Measurements from ENCODE around the gene ITGA6.
"Not testable (repeated sequence)": the region's sequence is repeated elsewhere in the genome, so short reads cannot be mapped to it uniquely, and the experiment has no call there.

Gene ITGA6

DNA sequence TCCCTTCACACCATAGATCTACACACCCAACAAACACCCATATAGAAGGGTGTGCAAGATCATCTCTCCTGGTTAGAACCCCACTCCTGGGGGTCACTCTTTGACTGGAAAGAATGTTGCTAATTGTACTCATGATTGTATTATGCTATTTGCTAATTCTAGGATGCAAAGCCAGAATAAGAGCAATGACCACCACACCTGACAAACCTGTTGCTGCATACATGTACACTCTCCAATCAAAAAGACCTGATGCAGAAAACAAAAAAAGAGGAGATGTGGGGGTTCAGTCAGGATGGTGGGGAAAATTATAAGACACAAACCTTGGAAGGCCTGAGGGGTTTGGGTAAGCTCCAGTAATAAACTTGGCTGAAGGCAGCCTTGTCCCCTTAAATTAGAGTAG, 91.6 kb downstream of the ITGA6 start:
- no peak for FAIRE-seq

DNA sequence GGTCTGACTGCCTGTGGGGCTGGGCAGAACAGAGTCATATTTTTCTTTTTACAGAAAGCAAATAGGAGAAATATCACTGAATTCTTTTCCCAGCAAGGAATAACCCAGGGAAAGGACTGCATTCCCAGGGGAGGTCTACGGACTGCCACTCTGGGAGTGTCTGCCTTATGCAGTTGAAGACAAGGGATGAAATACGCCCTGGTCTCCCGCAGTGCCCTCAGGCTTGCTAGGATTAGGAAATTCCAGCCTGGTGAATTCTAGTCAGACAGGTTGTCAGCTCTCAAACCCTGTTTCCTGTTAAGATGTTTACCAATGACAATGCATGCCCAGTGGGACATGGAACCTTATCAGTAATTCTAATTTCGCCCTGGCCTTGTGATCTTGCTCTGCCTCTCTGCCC, 98.2 kb downstream of the ITGA6 start:
- no peak for FAIRE-seq

DNA sequence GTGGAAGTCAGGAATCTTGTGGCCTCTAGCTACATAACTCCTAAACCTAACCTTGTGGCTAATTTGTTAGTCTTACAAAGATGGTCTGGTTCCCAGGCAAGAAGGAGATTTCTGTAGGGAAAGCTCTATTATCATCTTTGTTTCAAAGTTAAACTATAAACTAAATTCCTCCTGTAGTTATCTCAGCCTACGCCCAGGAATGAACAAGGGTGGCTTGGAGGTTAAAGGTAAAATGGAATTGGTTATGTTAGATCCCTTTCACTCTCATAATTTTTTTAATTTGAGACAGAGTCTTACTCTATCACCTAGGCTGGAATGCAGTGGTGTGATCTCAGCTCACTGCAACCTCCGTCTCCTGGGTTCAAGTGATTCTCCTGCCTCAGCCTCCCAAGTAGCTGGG, 103.9 kb downstream of the ITGA6 start:
- no peak for FAIRE-seq

DNA sequence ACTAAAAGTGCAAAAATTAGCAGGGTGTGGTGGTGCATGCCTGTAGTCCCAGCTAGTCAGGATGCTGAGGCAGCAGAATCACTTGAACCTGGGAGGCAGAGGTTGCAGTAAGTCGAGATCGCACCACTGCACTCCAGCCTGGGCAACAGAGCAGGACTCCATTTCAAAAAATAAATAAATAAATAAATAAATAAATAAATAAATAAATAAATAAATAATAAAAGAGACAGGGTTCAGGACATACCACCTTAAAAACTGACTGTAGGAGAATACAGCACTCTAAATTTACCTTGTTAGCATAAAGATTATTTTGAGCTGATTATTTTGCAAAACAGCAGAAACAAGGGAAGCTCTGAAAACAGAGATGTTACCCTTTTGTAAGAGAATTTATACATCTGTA, 105.1 kb downstream of the ITGA6 start:
- FAIRE-seq, result not testable (repeated sequence)

DNA sequence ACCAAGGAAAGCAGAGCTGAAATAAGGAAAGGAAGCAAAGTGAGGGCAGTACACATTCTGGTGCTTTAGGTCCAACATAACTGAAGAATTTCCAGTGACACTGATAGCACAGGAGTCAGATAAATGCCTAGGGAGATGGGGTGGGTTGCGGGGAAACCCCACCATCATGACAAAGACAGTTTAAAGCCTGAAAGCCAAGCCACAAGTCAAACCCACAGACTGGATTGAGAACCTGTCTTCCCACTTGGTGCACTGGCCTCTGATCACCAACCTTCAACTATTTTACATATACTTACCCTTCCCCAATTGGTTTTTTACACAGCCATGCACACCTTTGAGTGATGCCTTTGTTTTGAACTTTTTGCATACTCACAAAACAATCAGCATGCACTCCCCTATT, 106.3 kb downstream of the ITGA6 start:
- no peak for FAIRE-seq

DNA sequence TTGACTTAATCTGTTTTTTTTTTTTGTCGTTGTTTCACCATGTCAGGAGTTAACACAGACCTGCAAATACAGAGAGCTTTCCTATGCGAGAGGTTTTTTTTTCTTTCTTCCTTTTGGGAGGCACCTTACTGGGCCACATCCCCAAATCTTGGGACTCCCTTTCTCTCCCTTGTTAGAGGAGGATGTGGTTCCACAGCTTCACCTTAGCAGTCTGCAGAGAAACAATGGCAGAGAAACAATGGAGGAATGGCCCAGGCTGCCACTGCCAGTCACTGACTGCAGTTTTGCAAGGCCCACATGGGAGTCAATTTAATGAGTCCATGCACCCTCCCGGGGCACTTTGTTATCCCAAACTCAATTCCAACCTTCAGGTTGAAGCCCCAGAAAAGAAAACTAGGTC, 107.7 kb downstream of the ITGA6 start:
- no peak for FAIRE-seq

DNA sequence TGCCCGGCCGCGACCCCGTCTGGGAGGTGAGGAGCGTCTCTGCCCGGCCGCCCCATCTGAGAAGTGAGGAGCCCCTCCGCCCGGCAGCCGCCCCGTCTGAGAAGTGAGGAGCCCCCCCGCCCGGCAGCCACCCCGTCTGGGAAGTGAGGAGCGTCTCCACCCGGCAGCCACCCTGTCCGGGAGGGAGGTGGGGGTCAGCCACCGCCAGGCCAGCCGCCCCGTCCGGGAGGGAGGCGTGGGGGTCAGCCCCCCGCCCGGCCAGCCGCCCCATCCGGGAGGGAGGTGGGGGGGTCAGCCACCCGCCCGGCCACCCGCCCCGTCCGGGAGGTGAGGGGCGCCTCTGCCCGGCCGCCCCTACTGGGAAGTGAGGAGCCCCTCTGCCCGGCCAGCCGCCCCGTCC, 110.5 kb downstream of the ITGA6 start:
- FAIRE-seq, result not testable (repeated sequence)

DNA sequence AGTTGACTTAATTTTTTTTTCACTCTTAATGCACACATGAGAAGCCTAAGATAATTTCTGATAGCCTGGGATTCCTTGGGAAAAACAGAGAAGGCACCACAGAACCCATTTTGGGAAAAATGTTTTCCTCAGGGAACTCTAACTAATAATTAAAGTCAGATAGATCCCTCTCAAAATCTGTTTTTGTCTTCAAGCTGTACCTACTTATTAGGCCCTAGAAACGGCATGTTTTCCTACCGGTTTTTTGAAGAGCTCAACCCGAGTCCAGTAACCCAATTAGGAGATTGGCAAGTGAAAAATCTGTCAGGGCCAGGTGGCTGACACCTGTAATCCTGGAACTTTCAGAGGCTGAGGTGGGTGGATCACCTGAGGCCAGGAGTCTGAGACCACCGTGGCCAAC, 112.4 kb downstream of the ITGA6 start:
- FAIRE-seq, result no peak

DNA sequence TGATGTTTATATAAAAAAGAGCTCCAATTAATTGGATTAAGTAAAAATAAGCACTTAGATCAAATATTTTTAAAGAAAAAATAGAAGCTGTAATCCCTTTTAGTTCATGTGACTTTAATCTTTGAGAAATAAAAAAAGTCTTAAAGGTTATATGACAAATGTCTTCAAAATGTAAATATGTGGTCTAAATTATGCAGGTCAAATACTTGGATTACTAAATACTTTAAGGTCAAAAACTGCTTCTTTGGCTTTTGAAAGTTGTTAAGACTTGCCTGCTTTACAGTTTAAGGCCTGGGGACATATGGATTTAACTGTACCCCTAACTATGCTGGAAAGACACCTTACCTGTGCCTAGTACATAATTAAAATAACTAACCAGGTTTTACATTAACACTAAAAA, 113.0 kb downstream of the ITGA6 start:
- no peak for FAIRE-seq

DNA sequence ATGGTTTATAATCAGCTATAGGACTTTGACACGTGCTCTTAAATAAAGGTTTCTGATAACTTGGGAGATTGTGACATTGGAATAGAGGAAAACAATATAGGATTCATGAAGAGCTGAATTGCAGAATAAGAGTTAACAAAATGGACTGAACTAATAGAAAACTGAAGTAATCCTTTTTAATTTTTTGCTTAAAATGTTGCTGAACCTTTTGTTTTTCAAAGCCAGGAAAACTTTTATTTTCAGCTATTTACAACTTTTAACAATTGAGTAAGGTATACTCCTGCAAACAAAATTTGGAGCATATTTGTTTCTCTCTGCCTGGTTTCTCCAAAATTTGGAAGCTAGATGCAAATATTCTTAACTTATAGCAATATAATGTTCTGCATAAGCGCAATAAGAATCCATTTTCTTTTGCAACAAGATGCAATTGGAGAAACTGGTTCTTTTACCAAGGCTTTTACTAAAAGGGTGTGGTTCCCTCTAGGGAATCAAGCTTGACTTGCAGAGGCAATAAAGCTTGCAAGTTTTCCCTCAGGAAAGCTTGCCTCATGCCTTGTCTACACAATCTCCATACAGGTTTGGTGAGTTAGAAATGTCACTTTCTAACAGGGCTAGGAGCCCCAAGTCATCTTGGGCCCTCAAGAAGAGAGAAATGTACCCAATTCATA, 118.2 kb downstream of the ITGA6 start:
- FAIRE-seq, result peak; percentile 80

DNA sequence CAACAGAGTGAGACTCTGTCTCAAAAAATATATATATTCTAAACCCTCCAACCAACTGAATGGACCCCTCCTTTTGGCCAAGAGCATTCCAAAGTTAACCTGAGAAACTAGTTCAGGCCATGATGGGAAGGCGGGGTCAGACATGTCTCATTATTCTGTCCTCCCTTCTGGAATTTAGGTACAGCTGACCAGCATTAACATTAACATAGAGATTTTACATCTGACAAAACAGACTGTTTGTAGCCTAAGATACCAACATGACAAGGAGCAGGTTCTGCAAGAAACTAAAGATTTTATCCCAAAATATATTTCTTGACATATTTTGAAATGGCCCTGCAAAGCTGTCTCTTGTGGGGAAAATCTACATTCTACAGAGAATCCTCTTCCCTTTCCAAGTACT, 121.7 kb downstream of the ITGA6 start:
- FAIRE-seq, result no peak

DNA sequence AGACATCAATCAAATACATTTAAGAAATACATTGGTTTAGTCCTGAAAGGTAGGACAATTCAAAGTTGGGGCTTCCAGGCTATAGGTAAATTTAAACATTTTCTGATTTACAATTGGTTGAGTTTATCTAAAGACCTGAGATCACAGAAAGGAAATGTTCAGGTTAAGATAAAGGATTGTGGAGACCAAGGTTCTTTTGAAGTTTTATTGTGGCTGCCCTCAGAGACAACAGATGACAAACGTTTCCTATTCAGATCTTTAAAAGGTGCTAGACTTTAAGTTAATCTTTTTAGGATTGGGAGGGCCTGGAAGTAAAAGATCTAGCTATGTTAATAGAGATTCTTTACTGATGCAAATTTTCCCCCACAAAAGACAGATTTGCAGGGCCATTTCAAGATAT, 122.4 kb downstream of the ITGA6 start:
- not testable (repeated sequence) for FAIRE-seq

DNA sequence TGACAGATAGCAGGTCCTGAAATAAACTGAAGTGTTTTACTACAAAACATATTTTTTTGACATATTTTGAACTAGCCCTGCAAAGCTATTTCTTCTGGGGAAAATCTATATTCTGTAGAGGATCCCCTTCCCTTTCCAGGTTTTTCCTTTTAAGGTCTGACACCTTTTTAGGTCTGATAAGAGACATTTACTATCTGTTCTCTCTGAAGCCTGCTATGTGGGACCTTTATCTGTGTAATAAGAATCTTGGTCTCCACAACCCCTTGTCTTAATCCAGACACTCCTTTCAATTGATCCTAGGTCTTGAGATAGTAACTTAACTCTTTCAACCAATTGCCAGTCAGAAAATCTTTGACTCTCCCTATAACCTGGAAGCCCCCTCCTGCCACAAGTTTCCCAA, 123.0 kb downstream of the ITGA6 start:
- FAIRE-seq, result no peak

DNA sequence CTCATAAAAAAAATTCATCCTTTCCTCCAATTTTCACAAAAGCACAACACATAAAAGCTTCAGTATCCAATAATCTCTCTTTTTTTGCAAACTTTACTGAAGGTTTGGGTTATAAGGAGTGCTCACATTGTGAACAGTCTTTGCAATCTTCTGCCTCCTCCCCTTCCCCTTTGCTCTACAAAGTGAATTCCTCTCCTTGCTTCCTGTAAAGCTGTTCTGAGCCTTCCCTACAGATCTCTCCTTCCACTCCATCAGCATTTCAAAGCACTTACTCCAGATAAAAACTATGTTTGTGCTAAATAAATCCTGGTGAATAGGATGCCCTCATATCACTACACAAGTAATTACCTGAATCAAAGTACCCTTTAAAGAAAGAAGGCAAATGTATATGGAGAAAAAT, 123.9 kb downstream of the ITGA6 start:
- no peak for FAIRE-seq

DNA sequence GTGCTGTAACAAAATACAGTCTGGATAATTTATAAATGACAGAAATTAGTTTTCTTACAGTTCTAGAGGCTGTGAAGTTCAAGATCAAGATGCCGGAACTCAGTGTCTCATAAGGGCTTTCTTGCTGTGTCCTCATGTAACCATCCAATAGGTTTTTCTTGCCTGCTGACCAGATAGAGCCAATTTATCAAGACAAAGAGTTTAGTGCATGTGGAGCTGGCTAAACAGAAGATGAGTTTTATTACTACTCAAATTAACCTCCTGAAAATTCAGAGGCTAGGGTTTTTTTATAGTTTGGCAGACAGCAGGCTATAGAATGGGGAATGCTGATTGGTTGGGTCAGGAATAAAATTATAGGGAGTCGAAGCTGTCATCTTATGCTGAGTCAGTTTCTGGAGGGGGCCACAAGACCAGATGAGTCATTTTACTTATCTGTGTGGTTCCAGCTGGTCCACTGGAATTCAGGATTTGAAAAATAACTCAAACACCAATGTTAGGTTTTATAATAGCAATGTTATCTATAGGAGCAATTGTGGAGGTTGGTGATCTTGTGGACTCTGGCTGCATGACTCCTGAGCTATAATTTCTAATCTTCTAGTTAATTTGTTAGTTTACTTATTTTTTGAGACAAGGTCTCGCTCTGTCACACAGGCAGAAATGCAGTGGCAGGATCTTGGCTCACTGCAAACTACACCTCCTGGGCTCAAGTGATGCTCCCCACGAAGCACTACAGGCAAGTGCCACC, 125.3 kb downstream of the ITGA6 start:
- FAIRE-seq, result no peak

DNA sequence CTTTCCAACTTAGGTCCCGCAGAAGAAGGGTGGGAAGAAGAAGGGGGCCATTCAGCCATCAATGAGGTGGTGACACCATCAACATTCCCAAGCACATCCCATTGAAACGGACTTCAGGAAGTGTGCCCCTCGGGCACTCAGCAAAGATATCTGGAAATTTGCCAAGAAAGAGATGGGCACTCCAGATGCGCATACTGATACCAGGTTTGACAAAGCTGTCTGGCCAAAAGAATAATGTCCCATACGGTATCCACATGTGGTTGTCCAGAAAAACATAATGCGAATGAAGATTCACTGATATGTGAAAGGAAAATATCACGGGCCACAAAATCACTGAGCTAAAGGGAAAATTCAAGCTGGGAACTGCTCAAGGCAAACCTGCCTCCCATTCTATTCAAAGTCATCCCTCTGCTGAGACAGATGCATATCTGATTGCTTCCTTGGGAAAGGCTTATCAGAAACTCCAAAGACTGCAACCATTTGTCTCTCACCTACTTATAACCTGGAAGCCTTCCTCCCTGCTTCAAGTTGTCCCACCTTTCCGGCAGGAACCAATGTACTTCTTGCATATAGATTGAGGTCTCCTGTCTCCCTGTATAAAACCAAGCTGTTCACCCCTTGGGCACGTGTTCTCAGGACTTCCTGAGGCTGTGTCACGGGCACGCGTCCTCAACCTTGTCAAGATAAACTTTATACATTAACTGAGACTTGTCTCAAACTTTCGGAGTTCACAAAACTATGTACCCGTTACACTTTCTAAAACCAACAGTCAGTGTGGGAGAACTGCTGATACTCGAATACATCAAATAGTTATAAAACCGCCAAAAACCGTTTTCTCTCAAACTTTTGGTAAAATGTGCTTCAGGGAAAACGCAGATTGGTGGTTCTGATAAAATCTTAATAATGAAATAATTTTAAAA, 127.2 kb downstream of the ITGA6 start:
- no peak for FAIRE-seq

DNA sequence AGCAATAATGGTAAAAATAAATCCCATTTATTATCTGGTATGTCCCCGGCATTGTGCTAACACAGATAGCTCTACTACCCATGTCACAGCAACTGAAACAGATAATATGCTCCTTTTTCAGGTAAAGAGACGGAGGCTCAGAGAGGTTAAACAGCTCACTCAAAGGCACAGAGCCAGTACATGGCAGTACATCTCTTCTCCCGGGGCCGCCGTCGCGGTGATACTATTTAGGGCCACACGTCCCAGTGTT, 127.8 kb downstream of the ITGA6 start:
- no peak for FAIRE-seq
